A549 (cell line): ENCODE measurements around the gene SFT2D1. TPM values are rescaled to one million over a fixed set of nuclear protein-coding genes. Genes with fewer than 3 reads are reported as not detected.

Experiments
- ATAC-seq, 2 experiments: fragments of 200-7000 bp in 1 of 2; fragments of >200 bp in 1 of 2; cut with Nextera tagmentation in 1 of 2; cut with Tn5 transposase in 1 of 2; 3 replicates each; pipeline versions ENCODE4 v1.8.0 to v1.9.1; 2018 to 2020; ENCODE audit warnings: mild to moderate bottlenecking in 1 of 2, moderate library complexity in 1 of 2
- CTCF ChIA-PET: fragments of 300-600 bp; sonication (Branson Sonifier 250); formaldehyde crosslinking; extraction: SDS; loops from one replicate; lab custom pipeline; 2021; ENCODE audit warnings: antibody characterized with exemption, inconsistent platforms; lab: Yijun Ruan, JAX
- POLR2A ChIA-PET: fragments of 350-600 bp; formaldehyde crosslinking; extraction: SDS; loops from one replicate; lab custom pipeline; 2021; ENCODE audit warnings: antibody characterized with exemption, inconsistent platforms; lab: Yijun Ruan, JAX
- DNase-seq, 2 experiments: peaks; one replicate each; pipeline versions ENCODE4 v3.0.0 to v3.0.0-alpha.2; 2011 to 2016; ENCODE audit warnings: low read depth in 1 of 2, low spot score in 1 of 2
- FAIRE-seq: peaks from 2 replicates; lab custom pipeline; 2011; peaks lifted over from hg19 to GRCh38; lab: Jason Lieb, UNC
- H3K27ac ChIP-seq, 2 experiments: fragments of >200 bp; sonication (Bioruptor Twin); formaldehyde crosslinking; 3 replicates each; pipeline ENCODE4 v1.5.1; 2016 to 2017
- H3K4me1 ChIP-seq: fragments of >200 bp; sonication (Bioruptor Twin); formaldehyde crosslinking; 3 replicates; pipeline ENCODE4 v1.6.1; 2016
- H3K4me2 ChIP-seq: fragments of >200 bp; sonication (Bioruptor Twin); formaldehyde crosslinking; 3 replicates; pipeline ENCODE4 v1.6.1; 2016
- H3K4me3 ChIP-seq: fragments of >200 bp; sonication (Bioruptor Twin); formaldehyde crosslinking; 3 replicates; pipeline ENCODE4 v1.5.1; 2016
- H3K9me3 ChIP-seq: fragments of >200 bp; sonication (Bioruptor Twin); formaldehyde crosslinking; 3 replicates; pipeline ENCODE4 v1.6.1; 2016
- CBX2 ChIP-seq: fragments of 200-600 bp; sonication (generic); IDR thresholded peaks from 2 replicates; pipeline ENCODE4 v1.6.1; 2016; ENCODE audit warnings: low read depth, mild to moderate bottlenecking, borderline replicate concordance
- CBX8 ChIP-seq: fragments of 200-600 bp; sonication (generic); IDR thresholded peaks from 2 replicates; pipeline ENCODE4 v1.6.1; 2016
- CEBPB ChIP-seq, 2 experiments: fragments of >200 bp in 1 of 2; sonication (Bioruptor Twin) in 1 of 2; formaldehyde crosslinking in 1 of 2; IDR thresholded peaks; 2 replicates each; pipeline ENCODE4 v1.6.1; 2012 to 2016
- CHD2 ChIP-seq: fragments of 150-350 bp; IDR thresholded peaks from 2 replicates; pipeline ENCODE4 v1.6.1; 2014; ENCODE audit warnings: low read length; ENCODE audit not compliant: partially characterized antibody
- CHD4 ChIP-seq: fragments of 200-600 bp; sonication (generic); IDR thresholded peaks from 2 replicates; pipeline ENCODE4 v1.6.1; 2016; ENCODE audit warnings: antibody characterized with exemption, mild to moderate bottlenecking, borderline replicate concordance
- CTCF ChIP-seq: fragments of >200 bp; sonication (Bioruptor Twin); formaldehyde crosslinking; IDR thresholded peaks from 3 replicates; pipeline ENCODE4 v1.5.1; 2016
- E2F6 ChIP-seq: IDR thresholded peaks from 2 replicates; pipeline ENCODE4 v1.6.1; 2012; ENCODE audit warnings: low read depth, borderline replicate concordance
- FOXS1 ChIP-seq: fragments of 250-450 bp; sonication (Bioruptor Pico); IDR thresholded peaks from 2 replicates; pipeline ENCODE4 v1.5.0; 2020; ENCODE audit warnings: mild to moderate bottlenecking, moderate library complexity
- HDAC2 ChIP-seq: fragments of 200-600 bp; sonication (generic); IDR thresholded peaks from 2 replicates; pipeline ENCODE4 v1.6.1; 2016
- JUNB ChIP-seq: fragments of >200 bp; sonication (Bioruptor Twin); formaldehyde crosslinking; IDR thresholded peaks from 2 replicates; pipeline ENCODE4 v1.6.1; 2016
- KDM1A ChIP-seq: fragments of 200-600 bp; sonication (generic); IDR thresholded peaks from 2 replicates; pipeline ENCODE4 v1.6.1; 2016; ENCODE audit warnings: low read depth, mild to moderate bottlenecking
- KDM5A ChIP-seq: fragments of 200-600 bp; sonication (generic); IDR thresholded peaks from 2 replicates; pipeline ENCODE4 v1.6.1; 2016; ENCODE audit warnings: antibody characterized with exemption, mild to moderate bottlenecking
- MAX ChIP-seq: IDR thresholded peaks from 2 replicates; pipeline ENCODE4 v1.6.1; 2012
- NR3C1 ChIP-seq: fragments of >200 bp; sonication (Bioruptor Twin); formaldehyde crosslinking; IDR thresholded peaks from 3 replicates; pipeline ENCODE4 v1.6.1; 2017
- POLR2AphosphoS2 ChIP-seq: conservative IDR thresholded peaks from 2 replicates; pipeline ENCODE4 v1.6.1; 2012; ENCODE audit warnings: low read length, improper control_type of control experiment, inconsistent platforms
- RARB ChIP-seq: fragments of 250-450 bp; sonication (Bioruptor Pico); IDR thresholded peaks from 2 replicates; pipeline ENCODE4 v1.8.0; 2021; ENCODE audit warnings: mild to moderate bottlenecking, moderate library complexity
- RFX5 ChIP-seq: fragments of 450-650 bp; IDR thresholded peaks from 2 replicates; pipeline ENCODE4 v1.7.1; 2014; ENCODE audit warnings: antibody characterized with exemption, mild to moderate bottlenecking, moderate library complexity
- RNF2 ChIP-seq: fragments of 200-600 bp; sonication (generic); IDR thresholded peaks from 2 replicates; pipeline ENCODE4 v1.6.1; 2016; ENCODE audit warnings: low read depth, mild to moderate bottlenecking, antibody characterized with exemption, moderate library complexity, borderline replicate concordance
- SMC3 ChIP-seq: fragments of >200 bp; sonication (Bioruptor Twin); formaldehyde crosslinking; IDR thresholded peaks from 3 replicates; pipeline ENCODE4 v1.6.1; 2018; ENCODE audit warnings: inconsistent platforms
- TFCP2L1 ChIP-seq: fragments of 250-450 bp; sonication (Bioruptor Pico); IDR thresholded peaks from 2 replicates; pipeline ENCODE4 v1.5.0; 2021; ENCODE audit warnings: mild to moderate bottlenecking
- WGBS: methylation state at CpG from one replicate; pipeline ENCODE4 v1.1.6; 2017; ENCODE audit errors: missing lambda C conversion rate; 5-methylcytosine and 5-hydroxymethylcytosine counted together
- polyA plus RNA-seq, 4 experiments: library from polyadenylated mRNA; depleted of rRNA in 3 of 4; stranded (reverse); fragments of >200 nt; fragmentation: RNase III in 1 of 4; extraction: RNeasy Plus Mini Kit Qiagen cat#74134 plus additional on column Dnase treatment in 1 of 4; gene quantifications; 2 replicates in 3 of 4; 3 replicates in 1 of 4; pipeline ENCODE4 v1.2.3, GENCODE V29; 2011 to 2017
- TF ChIP-seq, protein P1 (sequence below): fragments of >200 bp; sonication (Bioruptor Twin); formaldehyde crosslinking; IDR thresholded peaks from 3 replicates; pipeline ENCODE4 v1.6.1; 2016
- TF ChIP-seq, protein P2 (sequence below): fragments of 200-600 bp; sonication (generic); IDR thresholded peaks from 2 replicates; pipeline ENCODE4 v1.6.1; 2016; ENCODE audit warnings: antibody characterized with exemption, mild to moderate bottlenecking, moderate library complexity

Gene SFT2D1
- polyA plus RNA-seq, 2 of the 4 experiments (the other 2 are of a cell fraction): 48.1 to 74.4 TPM

GRCh38 chr6:166304106-166304505, 38.2 kb downstream of the SFT2D1 start (continued):
- TF ChIP-seq, protein P1, sequence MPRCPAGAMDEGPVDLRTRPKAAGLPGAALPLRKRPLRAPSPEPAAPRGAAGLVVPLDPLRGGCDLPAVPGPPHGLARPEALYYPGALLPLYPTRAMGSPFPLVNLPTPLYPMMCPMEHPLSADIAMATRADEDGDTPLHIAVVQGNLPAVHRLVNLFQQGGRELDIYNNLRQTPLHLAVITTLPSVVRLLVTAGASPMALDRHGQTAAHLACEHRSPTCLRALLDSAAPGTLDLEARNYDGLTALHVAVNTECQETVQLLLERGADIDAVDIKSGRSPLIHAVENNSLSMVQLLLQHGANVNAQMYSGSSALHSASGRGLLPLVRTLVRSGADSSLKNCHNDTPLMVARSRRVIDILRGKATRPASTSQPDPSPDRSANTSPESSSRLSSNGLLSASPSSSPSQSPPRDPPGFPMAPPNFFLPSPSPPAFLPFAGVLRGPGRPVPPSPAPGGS: no peak
- no peak for TF ChIP-seq CHD4
- TF ChIP-seq, protein P2, sequence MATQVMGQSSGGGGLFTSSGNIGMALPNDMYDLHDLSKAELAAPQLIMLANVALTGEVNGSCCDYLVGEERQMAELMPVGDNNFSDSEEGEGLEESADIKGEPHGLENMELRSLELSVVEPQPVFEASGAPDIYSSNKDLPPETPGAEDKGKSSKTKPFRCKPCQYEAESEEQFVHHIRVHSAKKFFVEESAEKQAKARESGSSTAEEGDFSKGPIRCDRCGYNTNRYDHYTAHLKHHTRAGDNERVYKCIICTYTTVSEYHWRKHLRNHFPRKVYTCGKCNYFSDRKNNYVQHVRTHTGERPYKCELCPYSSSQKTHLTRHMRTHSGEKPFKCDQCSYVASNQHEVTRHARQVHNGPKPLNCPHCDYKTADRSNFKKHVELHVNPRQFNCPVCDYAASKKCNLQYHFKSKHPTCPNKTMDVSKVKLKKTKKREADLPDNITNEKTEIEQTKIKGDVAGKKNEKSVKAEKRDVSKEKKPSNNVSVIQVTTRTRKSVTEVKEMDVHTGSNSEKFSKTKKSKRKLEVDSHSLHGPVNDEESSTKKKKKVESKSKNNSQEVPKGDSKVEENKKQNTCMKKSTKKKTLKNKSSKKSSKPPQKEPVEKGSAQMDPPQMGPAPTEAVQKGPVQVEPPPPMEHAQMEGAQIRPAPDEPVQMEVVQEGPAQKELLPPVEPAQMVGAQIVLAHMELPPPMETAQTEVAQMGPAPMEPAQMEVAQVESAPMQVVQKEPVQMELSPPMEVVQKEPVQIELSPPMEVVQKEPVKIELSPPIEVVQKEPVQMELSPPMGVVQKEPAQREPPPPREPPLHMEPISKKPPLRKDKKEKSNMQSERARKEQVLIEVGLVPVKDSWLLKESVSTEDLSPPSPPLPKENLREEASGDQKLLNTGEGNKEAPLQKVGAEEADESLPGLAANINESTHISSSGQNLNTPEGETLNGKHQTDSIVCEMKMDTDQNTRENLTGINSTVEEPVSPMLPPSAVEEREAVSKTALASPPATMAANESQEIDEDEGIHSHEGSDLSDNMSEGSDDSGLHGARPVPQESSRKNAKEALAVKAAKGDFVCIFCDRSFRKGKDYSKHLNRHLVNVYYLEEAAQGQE: no peak

- no peak overlapping the region for H3K4me2 ChIP-seq
- H3K4me3 ChIP-seq: no peak overlapping the region
- TF ChIP-seq RNF2 (no peak), SMC3 (no peak), TFCP2L1 (CRISPR knock-in tag) (no peak), RARB (CRISPR knock-in tag) (no peak), CEBPB (IDR thresholded peaks at IDR 0.05) (no peak), CHD2 (no peak), E2F6 (no peak), JUNB (no peak), MAX (no peak), NR3C1 (no peak), HDAC2 (no peak), CBX2 (no peak), KDM1A (no peak), RFX5 (no peak), FOXS1 (CRISPR knock-in tag) (no peak), CBX8 (no peak), CTCF (no peak), KDM5A (no peak), POLR2AphosphoS2 (no peak)
- DNase-seq (no peak), ATAC-seq (no peak), FAIRE-seq (no peak)
- WGBS: 64% methylated on average over 15 of the region's 17 CpGs
- POLR2A ChIA-PET: no interaction called here
- CTCF ChIA-PET: interaction anchor here (2.7 kb wide), 1 partner anchor 11 kb away, joined by 8 read pairs; no protein-coding TSS in a partner anchor
- no peak overlapping the region for H3K27ac ChIP-seq
- no peaks in the 10 kb centered on the region for H3K9me3 ChIP-seq
- H3K4me1 ChIP-seq: no peaks in the 10 kb centered on the region
These were observed 40.5 kb downstream of the SFT2D1 start for GRCh38 chr6:166301611-166302529.
